Measurements from ENCODE around the gene XRCC1.

- no peak for TF ChIP-seq EZH2 (IDR thresholded peaks at IDR 0.05; ENCODE audit: low read depth)
- TF ChIP-seq, protein P1, sequence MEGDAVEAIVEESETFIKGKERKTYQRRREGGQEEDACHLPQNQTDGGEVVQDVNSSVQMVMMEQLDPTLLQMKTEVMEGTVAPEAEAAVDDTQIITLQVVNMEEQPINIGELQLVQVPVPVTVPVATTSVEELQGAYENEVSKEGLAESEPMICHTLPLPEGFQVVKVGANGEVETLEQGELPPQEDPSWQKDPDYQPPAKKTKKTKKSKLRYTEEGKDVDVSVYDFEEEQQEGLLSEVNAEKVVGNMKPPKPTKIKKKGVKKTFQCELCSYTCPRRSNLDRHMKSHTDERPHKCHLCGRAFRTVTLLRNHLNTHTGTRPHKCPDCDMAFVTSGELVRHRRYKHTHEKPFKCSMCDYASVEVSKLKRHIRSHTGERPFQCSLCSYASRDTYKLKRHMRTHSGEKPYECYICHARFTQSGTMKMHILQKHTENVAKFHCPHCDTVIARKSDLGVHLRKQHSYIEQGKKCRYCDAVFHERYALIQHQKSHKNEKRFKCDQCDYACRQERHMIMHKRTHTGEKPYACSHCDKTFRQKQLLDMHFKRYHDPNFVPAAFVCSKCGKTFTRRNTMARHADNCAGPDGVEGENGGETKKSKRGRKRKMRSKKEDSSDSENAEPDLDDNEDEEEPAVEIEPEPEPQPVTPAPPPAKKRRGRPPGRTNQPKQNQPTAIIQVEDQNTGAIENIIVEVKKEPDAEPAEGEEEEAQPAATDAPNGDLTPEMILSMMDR (conservative IDR thresholded peaks at IDR 0.05): no peak
Observed at GRCh38 chr19:43622956-43623355, 47.6 kb upstream of the XRCC1 start.
